HG03342 (cell line): ENCODE measurements around the gene DCTPP1.

ENCODE experiments used
- ATAC-seq: cut with Tn5 transposase; IDR thresholded peaks from one replicate; pipeline ENCODE4 v1.9.1; 2021; ENCODE audit warnings: mild to moderate bottlenecking, moderate library complexity; ENCODE audit not compliant: unreplicated experiment

DCTPP1 gene

DNA sequence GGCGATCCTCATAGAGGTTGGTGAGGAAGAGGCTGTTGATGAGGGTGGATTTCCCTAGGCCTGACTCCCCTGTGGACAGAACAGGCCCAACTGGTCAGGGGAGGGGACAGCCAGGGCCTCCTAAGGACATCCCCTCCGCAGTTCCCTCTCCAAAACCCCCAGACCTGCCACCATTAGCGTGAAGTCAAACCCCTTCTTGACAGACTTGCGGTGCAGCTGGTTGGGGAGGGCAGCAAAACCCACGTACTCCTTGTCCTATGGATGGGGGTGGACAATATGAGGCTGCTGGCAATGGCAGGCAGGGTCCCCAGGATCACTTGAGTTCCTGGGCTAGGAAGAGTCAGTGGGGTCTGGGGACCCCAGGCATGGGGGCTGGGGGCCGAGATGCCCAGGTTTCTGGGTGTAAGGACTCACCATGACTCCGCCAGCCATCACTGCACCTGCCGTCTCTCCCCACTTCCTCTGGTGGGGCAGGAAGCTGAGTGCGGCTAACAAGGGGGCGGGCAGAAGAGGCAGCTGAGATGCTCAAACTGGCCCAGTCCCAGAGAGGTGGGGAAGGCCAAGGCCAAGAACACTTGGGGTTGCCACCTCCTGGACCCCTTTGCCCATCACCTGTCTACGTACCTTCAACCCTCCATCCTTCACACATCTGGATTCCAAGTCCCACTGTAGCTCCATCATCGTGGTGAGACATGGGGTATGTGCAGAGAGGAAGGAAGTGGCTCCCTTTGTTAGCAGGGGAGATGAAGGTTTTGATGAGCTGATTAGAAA, 47.5 kb downstream of the DCTPP1 start, which contains the start of gene SEPTIN1:
Gene SEPTIN1 (minus strand): TSS at position 451 of the 771 bp plus-strand sequence. CDS start 19 bp downstream, at position 432.
- no peak for ATAC-seq

- no peak for ATAC-seq
Measured at GRCh38 chr16:30381291-30382041, 48.4 kb downstream of the DCTPP1 start.

DNA sequence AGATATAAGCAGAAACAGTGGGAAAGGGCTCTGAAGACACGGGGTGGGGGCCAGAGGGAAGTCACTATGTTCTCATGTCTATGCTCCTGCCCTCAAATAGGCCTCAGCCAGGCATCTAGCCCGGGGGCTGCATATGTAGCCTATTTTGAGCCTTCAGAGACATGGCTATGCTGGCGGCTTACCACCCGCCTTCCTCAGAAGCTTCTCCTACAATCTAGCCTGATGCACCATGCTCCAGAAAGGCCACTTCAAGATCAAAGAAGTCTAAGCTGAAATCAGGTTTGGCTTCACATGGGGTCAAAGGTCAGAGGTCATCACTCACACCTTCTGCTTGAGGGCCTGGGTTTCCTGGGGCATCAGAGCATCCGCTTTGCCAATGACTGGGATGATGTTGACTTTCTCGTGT, 49.0 kb downstream of the DCTPP1 start:
- ATAC-seq: no peak

- no peak for ATAC-seq
Measured at GRCh38 chr16:30380072-30380802, 49.6 kb downstream of the DCTPP1 start.

DNA sequence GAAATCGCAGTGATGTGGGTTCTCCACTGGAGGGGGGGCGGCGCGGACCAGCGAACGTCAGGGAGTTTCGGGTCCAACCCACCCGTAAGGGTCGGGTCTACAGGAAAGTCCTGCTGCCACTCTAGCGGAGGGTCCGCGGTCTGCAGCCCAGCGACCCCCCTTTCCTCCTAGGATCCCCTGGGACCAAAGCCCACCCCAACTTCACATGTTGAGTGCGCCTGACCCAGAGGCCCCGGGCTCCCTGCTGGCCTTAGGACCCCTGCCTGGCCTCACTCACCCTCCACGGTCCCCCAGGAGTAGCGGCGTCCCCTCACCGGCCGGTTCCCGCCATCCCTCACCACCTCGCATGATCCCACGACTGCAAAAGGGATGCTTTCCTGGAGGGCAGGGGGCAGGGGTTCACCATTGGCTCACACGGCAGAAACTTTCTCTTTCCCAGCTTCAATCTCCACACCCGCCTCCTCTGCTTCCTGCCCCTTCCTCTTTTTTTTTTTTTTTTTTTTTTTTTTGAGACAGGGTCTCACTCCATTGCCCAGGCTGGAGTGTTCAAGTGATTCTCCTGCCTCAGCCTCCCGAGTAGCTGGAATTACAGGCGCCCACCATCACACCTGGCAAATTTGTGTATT, 50.6 kb downstream of the DCTPP1 start:
- ATAC-seq: peak; percentile 2

GRCh38 chr16:30378236-30379157, 51.3 kb downstream of the DCTPP1 start:
- ATAC-seq: peak; percentile 85

DNA sequence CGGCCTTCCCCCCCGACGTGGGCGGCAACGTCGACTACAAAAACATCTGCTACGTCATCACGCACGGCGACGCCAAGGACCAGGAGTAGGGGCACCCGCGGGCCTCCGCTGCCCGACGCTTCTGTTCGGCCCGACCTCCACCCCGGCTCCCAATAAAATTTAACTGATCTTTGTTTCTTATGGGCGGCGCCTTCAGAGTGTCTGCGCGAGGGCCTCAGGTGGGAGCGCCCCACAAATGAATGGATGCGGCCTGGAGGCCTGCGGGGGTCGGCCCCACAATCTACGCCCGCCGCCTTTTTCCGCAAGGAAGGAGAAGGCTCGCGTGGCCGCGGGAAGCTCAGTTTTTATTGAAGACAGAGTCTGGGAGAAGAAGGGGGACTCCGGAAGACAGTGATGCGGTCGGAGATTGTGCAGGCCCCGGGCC, 52.0 kb downstream of the DCTPP1 start:
- ATAC-seq: peak; percentile 27

DNA sequence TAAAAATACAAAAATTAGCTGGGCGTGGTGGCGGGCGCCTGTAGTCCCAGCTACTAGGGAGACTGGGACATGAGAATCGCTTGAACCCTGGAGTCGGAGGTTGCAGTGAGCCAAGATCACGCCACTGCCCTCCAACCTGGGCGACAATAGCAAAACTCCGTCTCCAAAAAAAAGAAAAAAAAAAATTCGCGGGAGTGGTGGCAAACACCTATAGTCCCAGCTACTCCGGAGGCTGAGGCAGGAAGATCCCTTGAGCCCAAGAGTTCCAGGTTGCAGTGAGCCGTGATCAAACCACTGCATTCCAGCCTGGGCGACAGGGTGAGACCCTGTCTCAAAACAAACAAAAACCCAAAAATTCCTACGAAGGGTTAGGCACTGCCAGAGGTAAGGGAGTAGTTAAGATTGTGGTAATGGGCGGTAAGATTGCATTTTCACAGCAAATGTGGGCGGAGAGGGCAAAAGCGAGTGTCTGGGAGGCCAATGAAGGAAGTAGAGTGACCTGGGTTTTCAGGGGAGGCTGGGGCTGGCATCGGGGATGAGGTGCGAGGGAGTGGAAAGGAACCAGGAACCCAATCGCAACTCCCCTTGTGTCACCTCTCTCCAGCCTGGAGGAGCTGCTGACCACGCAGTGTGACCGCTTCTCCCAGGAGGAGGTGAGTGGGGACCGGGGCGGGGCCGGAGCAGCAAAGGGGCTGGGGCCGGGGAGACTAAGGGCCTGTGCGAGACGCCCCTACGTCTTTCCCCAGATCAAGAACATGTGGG, 52.6 kb downstream of the DCTPP1 start:
- no peak for ATAC-seq

DNA sequence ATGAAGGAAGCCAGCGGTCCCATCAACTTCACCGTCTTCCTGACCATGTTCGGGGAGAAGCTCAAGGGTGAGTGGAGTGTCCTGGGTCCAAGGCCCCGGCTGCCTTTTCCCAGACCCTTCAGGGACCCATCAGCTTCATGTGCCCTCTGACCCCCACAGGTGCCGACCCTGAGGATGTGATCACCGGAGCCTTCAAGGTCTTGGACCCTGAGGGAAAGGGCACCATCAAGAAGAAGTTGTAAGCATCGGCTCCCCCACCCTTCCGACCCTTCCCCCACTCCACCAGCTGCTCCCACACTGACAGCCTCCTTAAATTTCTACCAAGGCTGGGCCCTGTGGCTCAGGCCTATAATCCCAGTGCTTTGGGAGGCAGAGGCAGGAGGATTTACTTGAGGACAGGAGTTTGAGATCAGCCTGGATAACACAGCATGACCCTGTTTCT, 53.3 kb downstream of the DCTPP1 start:
- ATAC-seq: no peak

- ATAC-seq: no peak
Measured at GRCh38 chr16:30375864-30376263, 54.0 kb downstream of the DCTPP1 start.

- ATAC-seq: no peak
Measured at GRCh38 chr16:30374538-30374937, 55.3 kb downstream of the DCTPP1 start, which contains the start of gene MYL11. MYL11 (plus strand) TSS chr16:30374802; CDS start chr16:30374858, 56 bp downstream.
